NCI-H128 (cell line): ENCODE results near the gene LARGE1.

ENCODE experiments used
- DNase-seq: peaks from one replicate; lab custom pipeline; 2025; ENCODE audit not compliant: unreplicated experiment; lab: John Stamatoyannopoulos, UW

The LARGE1 gene

GRCh38 chr22:33914131-33914530, 6.1 kb downstream of the LARGE1 start:
- no peak for DNase-seq

- no peak for DNase-seq
Measured at GRCh38 chr22:33913188-33913587, 7.1 kb downstream of the LARGE1 start.

- no peak for DNase-seq
Measured at GRCh38 chr22:33909911-33910310, 10.4 kb downstream of the LARGE1 start.

- DNase-seq, result no peak
Measured at GRCh38 chr22:33909075-33909458, 11.2 kb downstream of the LARGE1 start.

GRCh38 chr22:33908171-33909074, 11.9 kb downstream of the LARGE1 start:
- no peak for DNase-seq

GRCh38 chr22:33906954-33907353, 13.3 kb downstream of the LARGE1 start:
- DNase-seq, result no peak

- DNase-seq, result no peak
Measured at GRCh38 chr22:33906475-33906874, 13.8 kb downstream of the LARGE1 start.

- DNase-seq, result no peak
Measured at GRCh38 chr22:33903012-33903411, 17.3 kb downstream of the LARGE1 start.

- DNase-seq, result no peak
Measured at GRCh38 chr22:33902073-33902472, 18.2 kb downstream of the LARGE1 start.

- no peak for DNase-seq
Measured at GRCh38 chr22:33898121-33898520, 22.2 kb downstream of the LARGE1 start.

GRCh38 chr22:33897448-33897835, 22.8 kb downstream of the LARGE1 start:
- DNase-seq, result no peak

GRCh38 chr22:33896575-33897447, 23.5 kb downstream of the LARGE1 start:
- no peak for DNase-seq

- no peak for DNase-seq
Measured at GRCh38 chr22:33896154-33896553, 24.1 kb downstream of the LARGE1 start.

GRCh38 chr22:33895444-33895843, 24.8 kb downstream of the LARGE1 start:
- no peak for DNase-seq

GRCh38 chr22:33894515-33894914, 25.8 kb downstream of the LARGE1 start:
- no peak for DNase-seq

GRCh38 chr22:33894036-33894435, 26.2 kb downstream of the LARGE1 start:
- DNase-seq, result no peak

GRCh38 chr22:33893512-33893911, 26.8 kb downstream of the LARGE1 start:
- DNase-seq, result no peak

- DNase-seq, result no peak
Measured at GRCh38 chr22:33891992-33892391, 28.3 kb downstream of the LARGE1 start.

- no peak for DNase-seq
Measured at GRCh38 chr22:33891455-33891854, 28.8 kb downstream of the LARGE1 start.

- no peak for DNase-seq
Measured at GRCh38 chr22:33889748-33890147, 30.5 kb downstream of the LARGE1 start.

GRCh38 chr22:33888821-33889220, 31.5 kb downstream of the LARGE1 start:
- DNase-seq, result no peak

GRCh38 chr22:33887173-33887572, 33.1 kb downstream of the LARGE1 start:
- no peak for DNase-seq
